ENCODE measurements around the gene UBQLN4.
A peak's percentile ranks its signal among the peaks of the same experiment; 100 is the strongest.
"Not testable (repeated sequence)": the region's sequence is repeated elsewhere in the genome, so short reads cannot be mapped to it uniquely, and the experiment has no call there.

The UBQLN4 gene

GRCh38 chr1:156081180-156081916 is 27.8 kb upstream of the UBQLN4 start:
- DNase-seq (ENCODE audit: insufficient read length, low spot score), result peak; percentile 27
- FAIRE-seq, result no peak

GRCh38 chr1:156080863-156081179 is 27.2 kb upstream of the UBQLN4 start:
- no peak for FAIRE-seq
- DNase-seq (ENCODE audit: insufficient read length, low spot score), result no peak

GRCh38 chr1:156080241-156080862 is 26.8 kb upstream of the UBQLN4 start:
- FAIRE-seq (no peak), DNase-seq (ENCODE audit: insufficient read length, low spot score) (no peak)

GRCh38 chr1:156079762-156080161 is 26.2 kb upstream of the UBQLN4 start:
- DNase-seq (ENCODE audit: insufficient read length, low spot score), result no peak
- no peak for FAIRE-seq

- DNase-seq (ENCODE audit: insufficient read length, low spot score) (no peak), FAIRE-seq (no peak)
Observed at GRCh38 chr1:156078728-156079127, 25.1 kb upstream of the UBQLN4 start.

DNA sequence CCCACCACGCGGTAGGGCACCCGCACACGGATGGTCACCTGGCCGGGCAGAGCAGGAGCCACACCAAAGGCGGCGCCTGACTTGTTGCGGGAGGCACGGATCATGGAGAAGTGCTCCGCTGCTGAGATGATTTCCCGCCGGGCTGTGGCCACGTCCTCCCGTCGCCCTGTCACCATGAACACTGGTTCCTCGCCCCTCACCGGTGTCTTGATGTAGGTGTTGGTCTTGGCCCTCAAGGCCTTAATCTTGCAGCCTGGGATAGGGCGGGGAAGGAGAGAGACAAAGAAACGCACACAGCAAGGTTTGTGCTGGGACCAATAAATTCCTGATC is 23.8 kb upstream of the UBQLN4 start:
- no peak for FAIRE-seq
- DNase-seq (ENCODE audit: insufficient read length, low spot score), result no peak

GRCh38 chr1:156076609-156077429 is 23.2 kb upstream of the UBQLN4 start:
- no peak for DNase-seq (ENCODE audit: insufficient read length, low spot score)
- no peak for FAIRE-seq

DNA sequence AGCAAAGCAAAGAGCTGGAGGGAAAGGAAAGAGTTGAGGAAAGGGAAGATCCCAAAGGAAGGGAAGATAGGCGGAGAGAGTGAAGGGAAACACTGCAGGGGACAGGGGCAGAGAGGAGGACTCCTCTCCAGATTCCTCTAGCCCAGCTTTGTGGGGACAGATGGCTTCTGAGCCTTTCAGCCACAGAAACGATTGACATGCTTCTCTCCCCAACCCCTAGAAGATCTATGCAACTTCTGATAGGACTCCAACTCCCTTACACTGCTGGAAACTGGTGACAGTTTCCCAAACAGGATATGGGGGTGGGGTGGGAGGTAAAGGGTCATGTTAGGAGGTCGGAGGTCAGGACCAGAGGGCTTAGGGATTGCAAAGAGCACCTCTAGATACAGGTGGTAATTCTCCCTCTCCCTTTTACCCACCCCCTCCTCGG is 22.2 kb upstream of the UBQLN4 start:
- FAIRE-seq, result no peak

DNA sequence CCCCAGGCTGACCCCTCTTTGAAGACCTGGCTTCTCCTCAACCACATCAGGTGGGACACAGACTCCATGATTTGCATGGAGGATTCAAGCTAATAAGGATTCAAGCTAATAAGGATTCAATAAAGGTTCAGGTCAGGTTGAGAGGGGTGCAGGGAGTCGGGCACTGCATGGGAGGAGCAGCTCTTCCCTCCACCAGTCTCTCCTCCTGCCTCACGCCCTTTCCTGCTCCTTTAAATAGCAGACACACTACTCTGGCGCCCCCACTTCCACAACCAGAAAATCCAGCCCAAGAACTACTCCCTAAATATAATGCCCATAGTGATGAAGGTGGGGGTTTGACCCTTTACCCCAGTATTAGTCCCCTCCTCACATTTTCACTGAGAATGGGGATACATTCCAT is 21.6 kb upstream of the UBQLN4 start:
- FAIRE-seq (no peak), DNase-seq (ENCODE audit: insufficient read length, low spot score) (no peak)

More for the DNA sequence above, 22.2 kb upstream of the UBQLN4 start:
- DNase-seq (ENCODE audit: insufficient read length, low spot score), result no peak

- FAIRE-seq (no peak), DNase-seq (ENCODE audit: insufficient read length, low spot score) (no peak)
Observed at GRCh38 chr1:156074661-156075060, 21.1 kb upstream of the UBQLN4 start.

DNA sequence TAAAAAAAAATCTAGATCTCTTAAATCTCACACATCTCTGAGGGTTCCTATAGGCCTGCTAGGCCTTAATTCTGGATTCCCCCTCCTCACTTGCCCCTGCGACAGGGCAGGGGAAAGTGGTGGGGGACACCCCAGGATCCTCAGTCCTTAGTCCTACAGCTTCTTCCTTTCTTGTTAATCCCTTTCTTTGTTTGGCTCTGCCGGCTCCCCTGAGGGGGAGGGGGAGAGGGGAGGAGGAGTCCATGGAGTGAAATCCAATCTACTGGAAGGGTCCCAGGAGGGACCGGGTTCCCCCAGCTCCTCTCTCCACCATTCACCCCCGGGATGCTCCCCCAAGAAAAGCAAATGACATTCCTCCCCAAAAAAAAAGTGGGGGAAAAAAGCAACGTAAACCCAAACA is 20.1 kb upstream of the UBQLN4 start:
- DNase-seq (ENCODE audit: insufficient read length, low spot score), result no peak
- no peak for FAIRE-seq

DNA sequence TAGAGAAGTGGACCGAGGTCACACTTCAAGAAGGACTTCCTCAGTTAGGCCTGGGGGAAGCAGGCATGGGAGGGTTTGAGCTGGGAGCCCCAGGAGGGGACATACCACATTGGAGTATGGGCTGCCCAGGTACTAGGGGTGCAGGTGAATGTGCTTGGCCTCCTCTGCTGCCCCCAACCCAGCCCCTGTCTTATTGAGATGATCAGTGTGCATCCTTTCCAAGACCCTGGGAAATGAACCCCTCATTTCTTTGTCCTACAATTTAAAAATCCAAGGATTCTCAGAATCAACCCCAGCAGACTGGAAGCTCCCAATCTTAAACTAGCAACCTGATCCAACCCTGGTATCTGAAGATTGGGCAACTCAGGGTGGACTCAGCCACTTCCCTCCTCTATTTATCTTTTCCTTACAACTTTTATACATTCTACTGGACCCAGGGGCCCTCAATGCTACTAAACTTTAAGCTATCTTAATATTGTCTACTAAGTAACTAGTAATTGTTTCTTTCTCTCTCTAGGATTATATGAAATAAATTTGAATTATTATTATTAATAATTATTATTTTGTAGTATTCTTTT is 19.6 kb upstream of the UBQLN4 start:
- FAIRE-seq, result no peak

DNA sequence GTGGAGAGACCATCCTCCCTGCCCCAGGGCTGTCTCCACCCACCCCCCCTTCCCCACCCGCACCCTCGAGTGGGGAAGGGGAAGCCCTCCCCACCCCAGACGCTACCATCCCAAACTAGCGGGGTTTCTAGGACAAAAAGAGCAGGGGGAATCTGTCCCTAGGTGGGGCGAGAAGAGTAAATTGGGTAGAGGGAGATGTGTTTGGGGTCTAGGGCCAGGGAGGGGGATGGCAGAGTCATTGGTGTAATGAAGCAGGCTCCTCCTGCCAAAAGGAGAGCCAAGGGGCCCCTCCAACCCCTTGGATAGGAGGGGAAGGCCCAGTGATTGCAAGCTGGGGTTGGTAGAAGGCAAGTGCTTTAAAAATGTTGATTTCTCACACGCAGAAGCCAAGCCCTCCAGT is 18.7 kb upstream of the UBQLN4 start:
- no peak for DNase-seq (ENCODE audit: insufficient read length, low spot score)
- no peak for FAIRE-seq

More for the DNA sequence above, 19.6 kb upstream of the UBQLN4 start:
- no peak for DNase-seq (ENCODE audit: insufficient read length, low spot score)

- not testable (repeated sequence) for DNase-seq (ENCODE audit: insufficient read length, low spot score); FAIRE-seq
Observed at GRCh38 chr1:156071332-156071816, 17.8 kb upstream of the UBQLN4 start.

- FAIRE-seq (no peak), DNase-seq (ENCODE audit: insufficient read length, low spot score) (no peak)
Observed at GRCh38 chr1:156070548-156070947, 16.9 kb upstream of the UBQLN4 start.

- DNase-seq (ENCODE audit: insufficient read length, low spot score), result no peak
- no peak for FAIRE-seq
Observed at GRCh38 chr1:156069490-156070455, 16.2 kb upstream of the UBQLN4 start.

DNA sequence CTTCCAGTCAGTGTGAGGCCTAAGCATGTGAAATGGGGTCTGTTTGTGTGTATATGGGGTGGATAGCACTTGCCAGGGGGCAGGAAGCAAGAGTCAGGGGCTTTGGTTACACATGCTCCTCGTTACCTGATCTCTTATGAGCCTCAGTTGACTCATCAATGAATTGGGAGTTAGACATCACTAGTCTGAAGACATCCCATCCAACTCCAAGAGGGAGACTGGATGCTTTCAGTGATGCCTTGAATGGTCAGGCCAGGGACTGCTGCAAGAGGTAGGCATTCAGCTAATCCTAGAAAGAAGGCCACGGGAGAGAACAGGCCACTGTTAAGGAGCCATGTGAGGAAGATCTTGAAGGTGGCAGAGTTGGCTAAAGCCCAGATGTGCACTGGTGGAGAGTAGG is 13.7 kb upstream of the UBQLN4 start:
- no peak for FAIRE-seq

GRCh38 chr1:156065871-156066270 is 12.3 kb upstream of the UBQLN4 start:
- DNase-seq (ENCODE audit: insufficient read length, low spot score) (no peak), FAIRE-seq (no peak)

More for the DNA sequence above, 13.7 kb upstream of the UBQLN4 start:
- no peak for DNase-seq (ENCODE audit: insufficient read length, low spot score)

GRCh38 chr1:156065212-156065611 is 11.6 kb upstream of the UBQLN4 start:
- no peak for FAIRE-seq
- DNase-seq (ENCODE audit: insufficient read length, low spot score), result no peak

GRCh38 chr1:156064615-156065014 is 11.0 kb upstream of the UBQLN4 start:
- FAIRE-seq (no peak), DNase-seq (ENCODE audit: insufficient read length, low spot score) (no peak)
